SK-N-SH treated with all-trans-retinoic acid at 6 μM for 48 hours (cell line): ENCODE measurements around the gene PRSS38.

Source experiments
- ATAC-seq: fragments of 200-7000 bp; cut with Tn5 transposase; 3 replicates; pipeline ENCODE4 v1.9.1; 2020; ENCODE audit warnings: mild to moderate bottlenecking, moderate library complexity
- ARNTL ChIP-seq: fragments of 450-650 bp; formaldehyde crosslinking; IDR thresholded peaks from 2 replicates; pipeline ENCODE4 v1.5.0; 2020; ENCODE audit warnings: low read depth, mild to moderate bottlenecking, moderate library complexity, borderline replicate concordance
- BACH2 ChIP-seq: fragments of 250-450 bp; sonication (Bioruptor Pico); IDR thresholded peaks from 2 replicates; pipeline ENCODE4 v1.9.0; 2021; ENCODE audit warnings: mild to moderate bottlenecking, borderline replicate concordance
- CREB5 ChIP-seq: fragments of 250-450 bp; sonication (Bioruptor Pico); IDR thresholded peaks from 2 replicates; pipeline ENCODE4 v1.5.1; 2020; ENCODE audit warnings: low read depth, mild to moderate bottlenecking, moderate library complexity
- CSDC2 ChIP-seq: fragments of 250-450 bp; sonication (Bioruptor Pico); IDR thresholded peaks from 2 replicates; pipeline ENCODE4 v1.5.0; 2020; ENCODE audit warnings: mild to moderate bottlenecking, moderate library complexity
- CSRNP3 ChIP-seq: fragments of 250-450 bp; sonication (Bioruptor Pico); IDR thresholded peaks from 2 replicates; pipeline ENCODE4 v1.5.1; 2021; ENCODE audit warnings: mild to moderate bottlenecking, moderate library complexity
- ESRRG ChIP-seq: fragments of 250-450 bp; sonication (Bioruptor Pico); IDR thresholded peaks from 2 replicates; pipeline ENCODE4 v1.6.1; 2021; ENCODE audit warnings: mild to moderate bottlenecking
- GLIS3 ChIP-seq: fragments of 250-450 bp; sonication (Bioruptor Pico); IDR thresholded peaks from 2 replicates; pipeline ENCODE4 v1.5.0; 2020; ENCODE audit warnings: mild to moderate bottlenecking, moderate library complexity
- OSR1 ChIP-seq: fragments of 250-450 bp; sonication (Bioruptor Pico); IDR thresholded peaks from 2 replicates; pipeline ENCODE4 v1.8.0; 2022; ENCODE audit warnings: moderate library complexity, mild to moderate bottlenecking, inconsistent platforms
- PATZ1 ChIP-seq: fragments of 250-450 bp; sonication (Bioruptor Pico); IDR thresholded peaks from 2 replicates; pipeline ENCODE4 v1.8.0; 2020; ENCODE audit warnings: mild to moderate bottlenecking, moderate library complexity, borderline replicate concordance
- POU6F1 ChIP-seq: fragments of 250-450 bp; sonication (Bioruptor Pico); IDR thresholded peaks from 2 replicates; pipeline ENCODE4 v1.8.0; 2021; ENCODE audit warnings: low read depth, mild to moderate bottlenecking, moderate library complexity, borderline replicate concordance
- PPARA ChIP-seq: fragments of 250-450 bp; sonication (Bioruptor Pico); IDR thresholded peaks from 2 replicates; pipeline ENCODE4 v1.5.0; 2020; ENCODE audit warnings: mild to moderate bottlenecking, borderline replicate concordance
- RARB ChIP-seq: fragments of 250-450 bp; sonication (Bioruptor Pico); IDR thresholded peaks from 2 replicates; pipeline ENCODE4 v1.8.0; 2021; ENCODE audit warnings: mild to moderate bottlenecking, moderate library complexity
- SNAI2 ChIP-seq: fragments of 250-450 bp; sonication (Bioruptor Pico); IDR thresholded peaks from 2 replicates; pipeline ENCODE4 v1.5.0; 2020; ENCODE audit warnings: mild to moderate bottlenecking, moderate library complexity
- ZC3H10 ChIP-seq: fragments of 250-450 bp; sonication (Bioruptor Pico); IDR thresholded peaks from 2 replicates; pipeline ENCODE4 v1.5.1; 2021; ENCODE audit warnings: mild to moderate bottlenecking, moderate library complexity
- ZFP3 ChIP-seq: fragments of 250-450 bp; sonication (Bioruptor Pico); IDR thresholded peaks from 2 replicates; pipeline ENCODE4 v1.5.0; 2020; ENCODE audit warnings: mild to moderate bottlenecking, moderate library complexity
- ZFP30 ChIP-seq: fragments of 450-650 bp; formaldehyde crosslinking; IDR thresholded peaks from 2 replicates; pipeline ENCODE4 v1.5.0; 2022; ENCODE audit warnings: mild to moderate bottlenecking, moderate library complexity
- ZNF565 ChIP-seq: fragments of 450-650 bp; formaldehyde crosslinking; conservative IDR thresholded peaks from 2 replicates; pipeline ENCODE4 v1.5.0; 2020; ENCODE audit warnings: low read depth, mild to moderate bottlenecking, moderate library complexity
- ZNF70 ChIP-seq: fragments of 450-650 bp; formaldehyde crosslinking; IDR thresholded peaks from 2 replicates; pipeline ENCODE4 v1.5.0; 2020; ENCODE audit warnings: mild to moderate bottlenecking, moderate library complexity
- ZNF8 ChIP-seq: fragments of 450-650 bp; formaldehyde crosslinking; IDR thresholded peaks from 2 replicates; pipeline ENCODE4 v1.5.0; 2020; ENCODE audit warnings: mild to moderate bottlenecking, moderate library complexity

Gene PRSS38

GRCh38 chr1:227790868-227791267 is 24.6 kb upstream of the PRSS38 start:
- no peak for TF ChIP-seq ZNF8 (CRISPR knock-in tag)
- TF ChIP-seq GLIS3 (CRISPR knock-in tag) = no peak
- no peak for TF ChIP-seq ARNTL
- no peak for TF ChIP-seq PPARA
- no peak for TF ChIP-seq CREB5
- TF ChIP-seq ZFP30 (CRISPR knock-in tag) = no peak
- no peak for TF ChIP-seq POU6F1
- no peak for TF ChIP-seq CSRNP3 (CRISPR knock-in tag)
- no peak for TF ChIP-seq ZNF70
- no peak for TF ChIP-seq PATZ1
- TF ChIP-seq ZNF565 = no peak
- TF ChIP-seq SNAI2 = no peak
- no peak for TF ChIP-seq CSDC2
- TF ChIP-seq ZFP3 = no peak
- no peak for TF ChIP-seq RARB (CRISPR knock-in tag)
- TF ChIP-seq ESRRG (CRISPR knock-in tag) = no peak
- no peak for TF ChIP-seq BACH2
- no peak for ATAC-seq

- no peak for ATAC-seq
- TF ChIP-seq BACH2 (no peak), ZFP30 (CRISPR knock-in tag) (no peak), CSDC2 (no peak), ZC3H10 (CRISPR knock-in tag) (no peak), ARNTL (no peak), CREB5 (no peak), PPARA (no peak), ZFP3 (no peak), GLIS3 (CRISPR knock-in tag) (no peak), SNAI2 (no peak), ZNF565 (no peak), CSRNP3 (CRISPR knock-in tag) (no peak), OSR1 (no peak), ZNF8 (CRISPR knock-in tag) (no peak)
These were observed 23.9 kb upstream of the PRSS38 start for GRCh38 chr1:227791425-227792143.

- no peak for ATAC-seq
- no peak for TF ChIP-seq OSR1
These were observed 23.0 kb upstream of the PRSS38 start for GRCh38 chr1:227792216-227793078.
